CD14-positive monocyte (primary cell): ENCODE data around the gene KCNT1. TPM values are rescaled to one million over a fixed set of nuclear protein-coding genes. Genes with fewer than 3 reads are reported as not detected.

Experiments
- DNase-seq, 3 donors: peaks; one replicate each; pipeline ENCODE4 v3.0.0-alpha.2; 2011 to 2022
- H2AFZ ChIP-seq: 2 replicates; pipeline ENCODE4 v1.6.0; 2012; ENCODE audit warnings: mild to moderate bottlenecking, low read depth, low read length, inconsistent platforms; ENCODE audit not compliant: insufficient read depth, poor library complexity, severe bottlenecking
- H3K27ac ChIP-seq, 2 donors: 1 replicate in 1 of 2; 2 replicates in 1 of 2; pipeline ENCODE4 v1.5.1; 2012 to 2013; ENCODE audit warnings: low read length in 2 of 2, control low read depth in 1 of 2, inconsistent platforms in 1 of 2, low read depth in 1 of 2, mild to moderate bottlenecking in 1 of 2
- H3K27me3 ChIP-seq, 2 donors: one replicate each; pipeline versions ENCODE4 v1.6.0 to v1.6.1; 2011 to 2013; ENCODE audit warnings: low read length in 2 of 2; ENCODE audit not compliant: control insufficient read depth in 2 of 2, insufficient read depth in 2 of 2
- H3K36me3 ChIP-seq, 2 donors: replicated peaks in 1 of 2; 1 replicate in 1 of 2; 2 replicates in 1 of 2; pipeline versions ENCODE4 v1.5.1 to v1.6.1; 2012 to 2013; ENCODE audit warnings: low read length in 2 of 2, control low read depth in 1 of 2, inconsistent platforms in 1 of 2, mild to moderate bottlenecking in 1 of 2; ENCODE audit not compliant: insufficient read depth in 2 of 2, control insufficient read depth in 1 of 2
- H3K4me1 ChIP-seq, 2 donors: 1 replicate in 1 of 2; 2 replicates in 1 of 2; pipeline versions ENCODE4 v1.5.1 to v1.6.1; 2012 to 2013; ENCODE audit warnings: low read length in 2 of 2, control low read depth in 1 of 2, inconsistent platforms in 1 of 2, mild to moderate bottlenecking in 1 of 2, moderate library complexity in 1 of 2; ENCODE audit not compliant: insufficient read depth in 2 of 2, control insufficient read depth in 1 of 2
- H3K4me2 ChIP-seq: replicated peaks from 2 replicates; pipeline ENCODE3; 2012; ENCODE audit warnings: low read length, moderate library complexity, mild to moderate bottlenecking; ENCODE audit not compliant: poor library complexity, severe bottlenecking; ENCODE audit errors: extremely low read depth
- H3K4me3 ChIP-seq, 3 experiments: fragments of 200-600 bp in 1 of 3; sonication (generic) in 1 of 3; replicated peaks in 1 of 3; 1 replicate in 2 of 3; 2 replicates in 1 of 3; pipeline ENCODE4 v1.5.1; 2011 to 2013; ENCODE audit warnings: low read length in 3 of 3, mild to moderate bottlenecking in 3 of 3, control low read depth in 2 of 3, low read depth in 2 of 3, inconsistent platforms in 1 of 3, moderate library complexity in 1 of 3
- H3K79me2 ChIP-seq: 2 replicates; pipeline ENCODE4 v1.6.0; 2012; ENCODE audit warnings: mild to moderate bottlenecking, control low read depth, inconsistent platforms, low read length, moderate library complexity; ENCODE audit not compliant: insufficient read depth
- H3K9ac ChIP-seq: 2 replicates; pipeline ENCODE4 v1.6.0; 2017; ENCODE audit warnings: low read length, mild to moderate bottlenecking; ENCODE audit not compliant: insufficient read depth, poor library complexity, severe bottlenecking
- H3K9me3 ChIP-seq, 2 donors: replicated peaks in 1 of 2; 1 replicate in 1 of 2; 2 replicates in 1 of 2; pipeline versions ENCODE4 v1.5.1 to v1.6.1; 2012 to 2013; ENCODE audit warnings: low read length in 2 of 2, control low read depth in 1 of 2; ENCODE audit not compliant: control insufficient read depth in 1 of 2, insufficient read depth in 1 of 2
- H4K20me1 ChIP-seq: 2 replicates; pipeline ENCODE4 v1.6.0; 2012; ENCODE audit warnings: mild to moderate bottlenecking, low read length, control low read depth, moderate library complexity; ENCODE audit not compliant: insufficient read depth
- H3K27ac Mint-ChIP-seq, 7 donors: one replicate each; pipeline ENCODE4 v1.8.0; 2020; ENCODE audit warnings: mild to moderate bottlenecking in 7 of 7, mixed read lengths in 7 of 7, moderate library complexity in 6 of 7, inconsistent platforms in 2 of 7
- H3K27me3 Mint-ChIP-seq, 3 donors: one replicate each; pipeline ENCODE4 v1.8.0; 2021 to 2022; ENCODE audit warnings: low read depth in 3 of 3, mild to moderate bottlenecking in 3 of 3, mixed read lengths in 3 of 3, moderate library complexity in 3 of 3, inconsistent platforms in 1 of 3
- H3K36me3 Mint-ChIP-seq, 2 donors: one replicate each; pipeline ENCODE4 v1.8.0; 2020; ENCODE audit warnings: mixed read lengths in 2 of 2, inconsistent platforms in 1 of 2, mild to moderate bottlenecking in 1 of 2
- H3K4me1 Mint-ChIP-seq: one replicate; pipeline ENCODE4 v1.8.0; 2020; ENCODE audit warnings: mild to moderate bottlenecking, mixed read lengths
- H3K4me3 Mint-ChIP-seq, 2 donors: one replicate each; pipeline ENCODE4 v1.8.0; 2020; ENCODE audit warnings: mild to moderate bottlenecking in 2 of 2, mixed read lengths in 2 of 2, moderate library complexity in 1 of 2
- H3K9me3 Mint-ChIP-seq, 7 donors: one replicate each; pipeline ENCODE4 v1.8.0; 2020 to 2022; ENCODE audit warnings: mixed read lengths in 7 of 7, mild to moderate bottlenecking in 6 of 7, moderate library complexity in 6 of 7, inconsistent platforms in 2 of 7
- WGBS: methylation state at CpG from one replicate; pipeline ENCODE4 v1.1.5; 2013; ENCODE audit warnings: missing lambda C conversion rate; ENCODE audit not compliant: insufficient coverage; 5-methylcytosine and 5-hydroxymethylcytosine counted together
- intact Hi-C, 2 donors: fragments of 100-400 bp; cut with micrococcal nuclease; formaldehyde crosslinking; loops; one replicate each; pipeline versions ENCODE4 v1.15.0 to v1.15.1; 2023
- polyA plus RNA-seq, 3 donors: library from polyadenylated mRNA; depleted of rRNA in 1 of 3; unstranded in 2 of 3; stranded (reverse) in 1 of 3; fragments of 300-500 nt in 2 of 3; fragments of >200 nt in 1 of 3; fragmentation: Illumina TruSeq in 2 of 3; gene quantifications; 1 replicate in 2 of 3; 2 replicates in 1 of 3; pipeline ENCODE4 v1.2.3, GENCODE V29; 2012 to 2021
- TF ChIP-seq, protein P1 (sequence below): fragments of 200-600 bp; IDR thresholded peaks from one replicate; pipeline ENCODE4 v1.8.0; 2022; ENCODE audit warnings: antibody characterized with exemption, mild to moderate bottlenecking

The KCNT1 gene
- polyA plus RNA-seq, 3 donors: not detected

DNA sequence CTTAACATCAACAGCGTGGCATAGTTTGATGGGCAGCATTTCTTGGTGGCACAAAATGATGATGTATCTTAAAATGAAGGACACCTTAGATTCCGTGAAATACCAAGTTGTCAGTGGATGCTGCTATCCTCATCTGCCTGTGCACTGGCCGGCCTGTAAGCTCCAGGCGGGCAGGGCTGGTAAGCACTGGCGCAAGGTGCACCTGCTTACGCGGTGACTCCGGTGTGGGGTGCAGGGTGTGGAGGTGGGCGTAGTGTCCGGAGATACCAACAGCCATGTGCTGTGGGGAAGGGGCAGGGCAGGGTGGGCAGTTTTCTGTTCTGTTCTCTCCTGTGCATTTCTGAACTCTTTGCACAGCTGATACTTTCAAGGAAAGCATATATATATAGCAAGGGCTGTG lies 101.5 kb downstream of the KCNT1 start:
- WGBS: 95% methylated on average over 8 of the region's 10 CpGs
- Mint-ChIP-seq H3K4me3 (no peak overlapping the region), H3K27me3 (peaks cover 0 to 8% (median 0%) of the 10 kb centered on the region in 3 donors), H3K27ac (no peak overlapping the region), H3K36me3 (no peaks in the 10 kb centered on the region), H3K9me3 (peaks cover 0 to 8% (median 0%) of the 10 kb centered on the region in 7 donors), H3K4me1 (no peaks in the 10 kb centered on the region)
- TF ChIP-seq, protein P1, sequence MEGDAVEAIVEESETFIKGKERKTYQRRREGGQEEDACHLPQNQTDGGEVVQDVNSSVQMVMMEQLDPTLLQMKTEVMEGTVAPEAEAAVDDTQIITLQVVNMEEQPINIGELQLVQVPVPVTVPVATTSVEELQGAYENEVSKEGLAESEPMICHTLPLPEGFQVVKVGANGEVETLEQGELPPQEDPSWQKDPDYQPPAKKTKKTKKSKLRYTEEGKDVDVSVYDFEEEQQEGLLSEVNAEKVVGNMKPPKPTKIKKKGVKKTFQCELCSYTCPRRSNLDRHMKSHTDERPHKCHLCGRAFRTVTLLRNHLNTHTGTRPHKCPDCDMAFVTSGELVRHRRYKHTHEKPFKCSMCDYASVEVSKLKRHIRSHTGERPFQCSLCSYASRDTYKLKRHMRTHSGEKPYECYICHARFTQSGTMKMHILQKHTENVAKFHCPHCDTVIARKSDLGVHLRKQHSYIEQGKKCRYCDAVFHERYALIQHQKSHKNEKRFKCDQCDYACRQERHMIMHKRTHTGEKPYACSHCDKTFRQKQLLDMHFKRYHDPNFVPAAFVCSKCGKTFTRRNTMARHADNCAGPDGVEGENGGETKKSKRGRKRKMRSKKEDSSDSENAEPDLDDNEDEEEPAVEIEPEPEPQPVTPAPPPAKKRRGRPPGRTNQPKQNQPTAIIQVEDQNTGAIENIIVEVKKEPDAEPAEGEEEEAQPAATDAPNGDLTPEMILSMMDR: no peak
- Histone ChIP-seq H3K36me3 (no peaks in the 10 kb centered on the region), H3K9me3 (no peaks in the 10 kb centered on the region), H3K27me3 (no peaks in the 10 kb centered on the region), H3K27ac (no peak overlapping the region), H3K4me2 (no peak overlapping the region), H3K4me3 (no peak overlapping the region), H4K20me1 (no peaks in the 10 kb centered on the region), H3K79me2 (no peaks in the 10 kb centered on the region), H3K9ac (no peak overlapping the region), H3K4me1 (no peaks in the 10 kb centered on the region), H2AFZ (no peak overlapping the region)
- intact Hi-C loops: no loop called here
- no peak for DNase-seq

DNA sequence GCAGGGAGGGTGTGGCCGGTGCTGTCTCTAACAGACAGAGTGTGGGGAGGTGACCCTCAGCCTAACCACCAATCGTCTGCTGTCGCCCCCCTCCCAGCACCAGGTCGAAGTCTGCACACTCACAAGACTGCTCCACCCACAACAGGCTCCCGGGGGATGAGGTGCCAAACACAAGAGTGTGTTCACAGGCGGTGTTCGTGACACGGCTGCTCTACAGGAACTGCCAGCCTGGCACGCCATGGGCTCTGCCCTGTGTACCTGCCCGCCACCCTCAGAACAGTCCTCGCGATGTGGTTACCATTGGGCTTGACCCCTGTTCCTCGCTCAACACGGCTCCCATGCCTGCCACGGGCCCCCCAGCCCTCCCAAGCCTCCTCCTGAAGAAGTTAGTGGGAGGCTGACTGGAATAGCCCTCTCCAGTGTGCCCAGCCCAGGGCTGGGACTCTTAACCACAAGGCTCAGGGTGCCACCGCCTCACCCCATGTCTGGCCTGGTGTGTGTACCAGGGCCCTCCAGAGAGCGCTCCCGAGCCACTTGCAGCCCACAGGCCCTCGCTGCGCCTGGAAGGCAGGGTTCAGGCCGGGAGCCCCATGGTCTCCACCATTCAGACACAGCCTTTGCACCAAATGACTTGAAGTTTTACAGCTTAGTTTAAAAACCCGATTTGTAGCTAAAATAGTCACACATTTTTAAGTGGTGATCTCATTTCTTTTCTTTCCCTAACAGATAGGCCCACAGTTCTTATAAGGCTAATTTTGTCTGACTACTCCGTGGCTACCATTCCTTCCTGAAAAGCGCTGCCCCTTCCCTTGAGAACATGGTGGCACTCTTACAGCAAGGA lies 102.8 kb downstream of the KCNT1 start:
- peaks cover 4 to 6% of the 10 kb centered on the region in 2 donors for H3K36me3 Mint-ChIP-seq
- H3K4me1 ChIP-seq: no peaks in the 10 kb centered on the region
- H3K4me3 ChIP-seq: no peak overlapping the region
- H3K27me3 ChIP-seq: no peaks in the 10 kb centered on the region
- WGBS: 96% methylated on average over 20 of the region's 24 CpGs
- no peak for DNase-seq
- peaks cover 0 to 8% (median 0%) of the 10 kb centered on the region in 3 donors for H3K27me3 Mint-ChIP-seq
- H3K27ac ChIP-seq: no peak overlapping the region
- H3K4me2 ChIP-seq: no peak overlapping the region
- H3K9ac ChIP-seq: no peak overlapping the region
- no peaks in the 10 kb centered on the region for H3K4me1 Mint-ChIP-seq
- no peaks in the 10 kb centered on the region for H3K79me2 ChIP-seq
- no peak overlapping the region for H3K4me3 Mint-ChIP-seq
- H3K27ac Mint-ChIP-seq: no peak overlapping the region
- H3K36me3 ChIP-seq: peaks cover 2 to 11% of the 10 kb centered on the region in 2 donors
- H2AFZ ChIP-seq: no peak overlapping the region
- H3K9me3 Mint-ChIP-seq: peaks cover 0 to 8% (median 0%) of the 10 kb centered on the region in 7 donors
- no peaks in the 10 kb centered on the region for H4K20me1 ChIP-seq
- intact Hi-C loops: no loop called here
- H3K9me3 ChIP-seq: no peaks in the 10 kb centered on the region
- TF ChIP-seq, protein P1: no peak
